Tongue (tissue), 2 donors: ENCODE results near the gene EYA3. TPM values are rescaled to one million over a fixed set of nuclear protein-coding genes. Genes with fewer than 3 reads are reported as not detected.
"Not testable (repeated sequence)": the region's sequence is repeated elsewhere in the genome, so short reads cannot be mapped to it uniquely, and the experiment has no call there.

Experiments
- DNase-seq: peaks from one replicate; pipeline ENCODE4 v3.0.0-alpha.2; 2015
- total RNA-seq: library from RNA; depleted of rRNA; stranded (reverse); fragments of >200 nt; gene quantifications from one replicate; pipeline ENCODE4 v1.2.3, GENCODE V29; 2014

The EYA3 gene
- total RNA-seq, 1 donor from 2014 or later = 15.1 TPM

DNA sequence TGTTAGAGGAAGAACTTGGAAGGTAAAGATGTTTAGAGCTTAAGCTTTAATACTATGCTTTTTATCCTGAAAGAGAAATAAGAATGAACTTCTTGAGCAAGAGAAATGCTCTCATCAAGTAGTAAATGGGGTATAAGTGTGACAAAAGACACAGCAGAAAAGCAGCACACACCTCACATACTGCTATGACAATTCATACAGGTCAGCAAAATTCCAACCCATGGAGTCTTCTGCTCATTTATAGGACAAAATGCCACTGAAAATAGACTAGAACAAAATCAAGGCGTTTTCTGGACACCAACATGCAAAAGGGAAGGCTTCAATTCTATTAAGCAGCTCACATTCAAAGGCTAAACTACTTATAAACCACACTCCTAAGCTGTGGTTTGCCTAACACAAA lies 61.2 kb downstream of the EYA3 start:
- no peak for DNase-seq

DNA sequence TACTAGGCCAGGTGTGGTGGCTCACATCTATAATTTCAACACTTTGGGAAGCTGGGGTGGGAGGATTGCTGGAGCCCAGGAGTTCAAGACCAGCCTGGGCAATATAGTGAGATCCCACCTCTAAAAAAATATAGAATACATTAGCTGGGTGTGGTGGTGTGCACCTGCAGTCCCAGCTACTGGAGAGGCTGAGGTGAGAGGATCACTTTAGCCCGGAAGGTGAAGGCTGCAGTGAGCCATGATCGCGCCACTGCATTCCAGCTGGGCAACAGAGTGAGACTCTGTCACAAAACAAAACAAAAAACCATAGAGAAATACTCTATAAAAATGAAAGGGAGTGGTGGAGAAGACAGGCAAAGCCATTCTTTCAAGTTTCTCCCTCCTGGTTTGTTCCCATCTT lies 62.1 kb downstream of the EYA3 start:
- DNase-seq = no peak

DNA sequence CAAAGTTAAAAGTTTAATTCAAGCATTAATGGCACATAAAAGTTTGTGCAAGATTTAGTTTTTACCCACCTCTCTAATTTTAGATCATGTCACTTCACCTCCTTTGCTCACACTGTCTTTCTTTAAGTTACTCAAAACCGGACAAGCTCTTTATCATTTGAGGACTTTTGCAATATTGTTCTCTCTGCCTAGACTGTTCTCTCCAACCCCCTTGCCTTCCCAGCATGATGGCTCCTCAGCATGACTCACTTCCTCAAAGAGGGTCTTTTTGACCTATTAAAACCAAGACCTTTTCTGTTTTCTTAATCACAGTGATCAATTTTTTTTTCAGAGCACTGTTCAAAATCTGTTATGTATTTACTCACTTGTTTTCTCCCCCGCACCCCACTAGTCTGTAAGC lies 67.3 kb downstream of the EYA3 start:
- no peak for DNase-seq

GRCh38 chr1:28010969-28011368 lies 77.4 kb downstream of the EYA3 start:
- no peak for DNase-seq

- DNase-seq = not testable (repeated sequence)
Measured at GRCh38 chr1:28003117-28003516, 85.3 kb downstream of the EYA3 start.

GRCh38 chr1:28002600-28002999 lies 85.8 kb downstream of the EYA3 start:
- no peak for DNase-seq

GRCh38 chr1:27999055-27999454 lies 89.4 kb downstream of the EYA3 start:
- DNase-seq = no peak

GRCh38 chr1:27994526-27994925 lies 93.9 kb downstream of the EYA3 start:
- not testable (repeated sequence) for DNase-seq

DNA sequence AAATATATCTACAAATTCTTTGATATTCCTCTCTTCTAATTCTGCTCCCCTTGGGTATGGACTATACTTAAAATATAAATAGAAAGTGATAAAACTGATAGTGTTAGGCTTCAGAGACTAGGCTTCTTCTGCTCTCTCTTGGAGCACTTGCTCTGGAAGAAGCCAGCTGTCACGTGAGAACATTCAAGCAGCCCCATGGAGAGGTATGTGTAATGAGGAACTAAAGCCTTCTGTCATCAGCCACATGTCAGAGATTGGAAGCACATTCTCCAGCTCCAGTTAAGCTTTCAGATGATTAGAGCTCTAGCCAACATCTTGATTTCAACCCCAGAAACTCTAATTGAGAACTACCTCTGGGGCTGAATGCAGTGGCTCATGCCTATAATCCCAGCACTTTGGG lies 94.3 kb downstream of the EYA3 start:
- peak; percentile 45 for DNase-seq

DNA sequence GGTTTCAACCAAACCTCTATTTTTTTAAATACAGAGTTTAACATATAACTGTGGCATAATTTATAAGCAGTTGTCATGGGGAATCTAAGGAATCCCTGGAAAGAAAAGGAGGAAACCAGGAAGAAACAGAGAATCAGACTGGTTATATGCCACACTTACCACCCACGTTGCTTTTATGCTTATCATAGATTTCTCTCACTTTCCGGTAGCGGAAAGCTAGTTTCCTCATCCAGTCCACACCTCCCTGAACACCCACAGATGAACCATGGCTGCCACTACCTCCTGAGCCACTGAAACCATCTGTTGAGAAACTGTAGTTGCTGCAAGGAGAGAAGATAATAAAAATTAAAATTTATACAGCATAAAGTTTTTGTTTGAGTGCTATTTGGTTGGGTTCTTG lies 95.2 kb downstream of the EYA3 start:
- DNase-seq = no peak

GRCh38 chr1:27992276-27992675 lies 96.1 kb downstream of the EYA3 start:
- no peak for DNase-seq

GRCh38 chr1:27990920-27991537 lies 97.4 kb downstream of the EYA3 start:
- no peak for DNase-seq

DNA sequence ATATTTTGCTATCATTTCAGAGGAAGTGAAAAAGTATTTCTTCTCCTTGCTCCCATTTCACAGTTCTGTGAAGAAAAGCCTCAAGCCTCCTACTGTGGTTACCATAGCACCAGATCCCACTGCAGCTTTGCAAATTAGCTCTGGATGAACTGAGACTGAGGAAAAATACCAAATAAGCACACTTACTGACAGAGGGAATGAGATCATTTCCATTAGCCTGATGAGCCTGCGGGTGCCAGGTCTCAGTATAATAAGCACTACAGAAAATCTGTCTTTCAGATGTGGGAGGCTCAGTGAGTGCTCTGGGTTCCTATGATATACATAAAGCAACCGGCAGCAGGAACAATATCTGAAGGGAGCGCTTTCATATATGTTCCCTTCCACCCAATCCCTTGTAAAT lies 107.3 kb downstream of the EYA3 start:
- DNase-seq = no peak

GRCh38 chr1:27980216-27980845 lies 108.1 kb downstream of the EYA3 start:
- DNase-seq = no peak

DNA sequence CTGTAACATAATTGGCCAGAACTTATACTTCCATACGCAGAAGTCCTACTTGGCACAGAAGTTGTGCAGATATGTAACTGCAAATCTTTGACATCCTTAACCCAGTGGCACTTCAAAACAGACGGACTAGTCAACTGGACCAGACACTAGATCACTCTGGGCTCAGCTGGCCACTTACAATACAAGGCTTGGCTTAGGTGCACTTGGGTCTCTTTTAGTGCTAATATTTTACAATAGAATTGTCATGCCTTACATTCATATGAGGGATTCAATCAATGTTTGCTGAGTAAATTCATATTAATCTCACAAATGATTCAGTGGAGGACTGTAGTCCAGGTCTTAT lies 108.6 kb downstream of the EYA3 start:
- DNase-seq = no peak

GRCh38 chr1:27979151-27979858 lies 109.1 kb downstream of the EYA3 start:
- peak; percentile 66 for DNase-seq

DNA sequence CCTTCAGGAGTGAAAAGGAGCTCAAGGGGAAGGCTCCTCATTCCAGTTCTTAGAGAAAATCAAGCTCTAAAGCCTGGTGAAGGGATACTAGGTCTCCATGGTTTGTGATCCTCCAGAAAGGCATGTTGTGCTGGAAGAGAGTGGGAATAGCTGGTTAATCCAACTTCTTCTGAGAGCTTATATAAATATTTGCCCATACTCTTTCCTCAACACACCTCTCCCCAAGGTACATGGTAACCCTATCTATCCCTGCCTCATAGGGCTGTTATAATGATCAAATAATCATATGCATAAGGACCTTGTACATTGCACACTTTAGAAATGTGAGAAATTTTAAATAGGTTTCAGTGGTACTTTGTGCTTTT lies 114.0 kb downstream of the EYA3 start:
- DNase-seq = no peak

- peak; percentile 67 for DNase-seq
Measured at GRCh38 chr1:27973771-27974416, 114.5 kb downstream of the EYA3 start.

DNA sequence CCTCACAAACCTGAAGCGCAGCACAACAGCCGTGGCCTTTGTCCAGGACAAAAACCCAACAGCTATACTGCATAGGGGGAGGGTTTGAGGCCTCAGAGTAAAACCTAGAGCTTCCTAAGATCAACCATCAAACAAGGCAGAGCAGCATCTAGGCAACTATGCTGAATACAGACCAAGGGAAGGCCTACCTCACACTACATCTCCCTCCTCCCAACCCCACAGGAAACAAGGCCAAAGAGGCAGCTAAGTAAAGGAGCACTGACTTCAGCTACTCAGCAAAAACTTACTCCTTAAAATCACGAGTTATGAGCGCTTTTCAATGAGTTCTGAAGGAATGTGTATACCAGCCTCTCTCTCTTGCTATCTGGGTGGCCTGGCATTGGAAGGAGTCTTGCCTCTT lies 116.3 kb downstream of the EYA3 start:
- DNase-seq = no peak

GRCh38 chr1:27971674-27972073 lies 116.7 kb downstream of the EYA3 start:
- peak; percentile 51 for DNase-seq

GRCh38 chr1:27970401-27970800 lies 118.0 kb downstream of the EYA3 start:
- DNase-seq = no peak

- no peak for DNase-seq
Measured at GRCh38 chr1:27968692-27969091, 119.7 kb downstream of the EYA3 start.

DNA sequence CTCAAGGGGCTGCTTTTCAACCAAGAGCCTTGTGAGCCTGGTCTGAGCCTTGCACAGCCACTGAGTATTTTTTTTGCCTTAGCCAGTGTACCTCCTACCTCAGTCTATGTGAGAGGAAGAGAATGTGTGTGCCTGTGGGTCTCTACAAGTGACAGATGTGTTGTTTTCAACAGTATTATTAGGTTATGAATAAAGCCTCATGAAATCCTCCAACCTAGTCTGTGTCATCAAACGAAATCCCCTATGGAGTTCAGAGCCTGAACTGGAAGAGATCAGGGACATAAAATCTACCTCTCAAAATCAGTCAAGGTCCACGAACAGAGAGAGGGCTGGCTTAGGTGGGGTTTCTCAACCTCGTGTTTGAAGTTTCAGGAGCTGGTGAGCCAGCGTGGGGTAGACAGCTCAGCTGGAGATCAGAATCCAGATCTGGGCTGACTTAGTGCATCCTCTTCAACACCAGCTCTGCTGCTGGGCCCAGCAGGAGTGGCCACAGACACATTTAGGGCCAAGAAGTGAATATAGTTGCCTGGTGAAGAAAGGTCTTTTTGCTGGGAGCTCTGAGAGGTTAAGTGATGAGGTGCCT lies 120.4 kb downstream of the EYA3 start:
- DNase-seq = no peak
